Measurements from ENCODE around the gene MYB.

DNA sequence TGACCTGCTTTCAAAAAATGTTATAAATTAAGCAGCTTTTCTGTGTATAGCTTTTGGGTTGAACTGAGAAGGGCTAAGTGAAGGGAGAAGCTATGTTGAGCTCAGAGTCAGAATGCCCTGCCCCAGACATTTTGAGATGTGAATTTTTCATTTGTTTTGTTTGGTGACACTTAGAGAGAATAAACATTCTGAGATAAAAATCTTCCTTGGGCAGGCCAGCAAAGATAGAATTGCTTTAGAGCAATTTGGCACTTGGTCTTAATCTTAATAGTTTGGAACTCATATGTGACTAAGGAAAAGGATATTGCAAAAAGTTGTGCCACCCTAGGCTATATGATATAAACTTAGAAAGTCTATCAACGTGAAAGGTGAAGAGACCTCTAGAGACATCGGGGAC lies 30.2 kb downstream of the MYB start:
- TF ChIP-seq EZH2 (IDR thresholded peaks at IDR 0.05; ENCODE audit: low read length, missing control alignments), result no peak
- TF ChIP-seq, protein P1, sequence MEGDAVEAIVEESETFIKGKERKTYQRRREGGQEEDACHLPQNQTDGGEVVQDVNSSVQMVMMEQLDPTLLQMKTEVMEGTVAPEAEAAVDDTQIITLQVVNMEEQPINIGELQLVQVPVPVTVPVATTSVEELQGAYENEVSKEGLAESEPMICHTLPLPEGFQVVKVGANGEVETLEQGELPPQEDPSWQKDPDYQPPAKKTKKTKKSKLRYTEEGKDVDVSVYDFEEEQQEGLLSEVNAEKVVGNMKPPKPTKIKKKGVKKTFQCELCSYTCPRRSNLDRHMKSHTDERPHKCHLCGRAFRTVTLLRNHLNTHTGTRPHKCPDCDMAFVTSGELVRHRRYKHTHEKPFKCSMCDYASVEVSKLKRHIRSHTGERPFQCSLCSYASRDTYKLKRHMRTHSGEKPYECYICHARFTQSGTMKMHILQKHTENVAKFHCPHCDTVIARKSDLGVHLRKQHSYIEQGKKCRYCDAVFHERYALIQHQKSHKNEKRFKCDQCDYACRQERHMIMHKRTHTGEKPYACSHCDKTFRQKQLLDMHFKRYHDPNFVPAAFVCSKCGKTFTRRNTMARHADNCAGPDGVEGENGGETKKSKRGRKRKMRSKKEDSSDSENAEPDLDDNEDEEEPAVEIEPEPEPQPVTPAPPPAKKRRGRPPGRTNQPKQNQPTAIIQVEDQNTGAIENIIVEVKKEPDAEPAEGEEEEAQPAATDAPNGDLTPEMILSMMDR (conservative IDR thresholded peaks at IDR 0.05 in 1 of 2, IDR thresholded peaks at IDR 0.05 in 1 of 2; ENCODE audit: low read depth in 1 of 2, low read length in 2 of 2), result no peak

All from fibroblast of lung (primary cell).